Retinal pigment epithelial cell (primary cell): Measurements from ENCODE around the gene ZNF518A.
A peak's percentile ranks its signal among the peaks of the same experiment; 100 is the strongest.
"Not testable (repeated sequence)": the region's sequence is repeated elsewhere in the genome, so short reads cannot be mapped to it uniquely, and the experiment has no call there.

Source experiments
- DNase-seq: peaks from one replicate; pipeline ENCODE4 v3.0.0-alpha.2; 2010; ENCODE audit warnings: low read depth
- H3K4me3 ChIP-seq: 2 replicates; pipeline ENCODE4 v1.5.1; 2011; ENCODE audit warnings: mild to moderate bottlenecking, low read length, control low read depth, moderate library complexity
- TF ChIP-seq, protein P1 (sequence below): conservative IDR thresholded peaks from 2 replicates; pipeline ENCODE4 v1.5.1; 2011; ENCODE audit warnings: low read depth, low read length, control low read depth, inconsistent platforms

The ZNF518A gene

DNA sequence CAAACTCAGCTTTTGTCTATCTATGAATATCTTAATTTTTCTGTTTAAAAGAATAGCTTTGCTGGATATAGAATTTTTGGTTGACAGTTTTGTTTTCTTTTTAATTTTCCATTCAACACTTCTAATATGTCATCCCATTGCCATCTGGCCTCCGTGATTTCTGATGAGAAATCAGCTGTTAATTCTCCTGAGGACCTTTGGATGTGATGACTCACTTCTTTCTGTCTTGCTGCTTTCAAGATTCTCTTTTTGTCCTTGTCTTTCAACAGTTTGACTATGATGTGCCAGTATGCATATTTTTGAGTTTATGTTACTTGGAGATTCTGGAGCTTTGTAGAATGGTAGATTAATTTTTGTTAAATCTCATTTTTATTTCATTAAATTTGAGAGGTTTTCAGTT lies 38.4 kb downstream of the ZNF518A start:
- TF ChIP-seq, protein P1, sequence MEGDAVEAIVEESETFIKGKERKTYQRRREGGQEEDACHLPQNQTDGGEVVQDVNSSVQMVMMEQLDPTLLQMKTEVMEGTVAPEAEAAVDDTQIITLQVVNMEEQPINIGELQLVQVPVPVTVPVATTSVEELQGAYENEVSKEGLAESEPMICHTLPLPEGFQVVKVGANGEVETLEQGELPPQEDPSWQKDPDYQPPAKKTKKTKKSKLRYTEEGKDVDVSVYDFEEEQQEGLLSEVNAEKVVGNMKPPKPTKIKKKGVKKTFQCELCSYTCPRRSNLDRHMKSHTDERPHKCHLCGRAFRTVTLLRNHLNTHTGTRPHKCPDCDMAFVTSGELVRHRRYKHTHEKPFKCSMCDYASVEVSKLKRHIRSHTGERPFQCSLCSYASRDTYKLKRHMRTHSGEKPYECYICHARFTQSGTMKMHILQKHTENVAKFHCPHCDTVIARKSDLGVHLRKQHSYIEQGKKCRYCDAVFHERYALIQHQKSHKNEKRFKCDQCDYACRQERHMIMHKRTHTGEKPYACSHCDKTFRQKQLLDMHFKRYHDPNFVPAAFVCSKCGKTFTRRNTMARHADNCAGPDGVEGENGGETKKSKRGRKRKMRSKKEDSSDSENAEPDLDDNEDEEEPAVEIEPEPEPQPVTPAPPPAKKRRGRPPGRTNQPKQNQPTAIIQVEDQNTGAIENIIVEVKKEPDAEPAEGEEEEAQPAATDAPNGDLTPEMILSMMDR = no peak
- no peak overlapping the region for H3K4me3 ChIP-seq
- DNase-seq = no peak

DNA sequence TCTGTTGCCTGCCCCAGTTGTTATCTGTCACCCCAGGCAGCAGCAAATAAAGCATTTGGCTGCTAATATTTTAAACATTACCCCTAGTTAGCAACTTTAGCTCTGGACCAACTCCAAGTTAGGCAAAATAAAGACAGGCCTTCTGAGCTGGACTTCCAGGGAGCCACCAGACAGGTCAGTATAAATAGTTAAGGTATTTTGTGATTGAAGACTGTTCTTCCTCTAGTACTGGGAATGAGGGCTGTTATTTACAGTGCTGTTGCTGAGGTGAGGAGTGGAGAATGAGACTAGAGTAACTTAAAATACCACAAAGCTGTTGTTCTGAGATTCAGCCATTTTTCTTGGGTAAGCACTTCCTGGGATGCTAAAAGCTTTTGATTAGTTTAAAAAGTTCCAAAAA lies 40.1 kb downstream of the ZNF518A start:
- H3K4me3 ChIP-seq = no peak overlapping the region
- TF ChIP-seq, protein P1 = no peak
- DNase-seq = no peak

- H3K4me3 ChIP-seq = no peak overlapping the region
- no peak for DNase-seq
- TF ChIP-seq, protein P1 = no peak
Measured at GRCh38 chr10:96172666-96173065, 42.6 kb downstream of the ZNF518A start.

- H3K4me3 ChIP-seq = no peak overlapping the region
- TF ChIP-seq, protein P1 = no peak
- DNase-seq = no peak
Measured at GRCh38 chr10:96176985-96177384, 46.9 kb downstream of the ZNF518A start.

DNA sequence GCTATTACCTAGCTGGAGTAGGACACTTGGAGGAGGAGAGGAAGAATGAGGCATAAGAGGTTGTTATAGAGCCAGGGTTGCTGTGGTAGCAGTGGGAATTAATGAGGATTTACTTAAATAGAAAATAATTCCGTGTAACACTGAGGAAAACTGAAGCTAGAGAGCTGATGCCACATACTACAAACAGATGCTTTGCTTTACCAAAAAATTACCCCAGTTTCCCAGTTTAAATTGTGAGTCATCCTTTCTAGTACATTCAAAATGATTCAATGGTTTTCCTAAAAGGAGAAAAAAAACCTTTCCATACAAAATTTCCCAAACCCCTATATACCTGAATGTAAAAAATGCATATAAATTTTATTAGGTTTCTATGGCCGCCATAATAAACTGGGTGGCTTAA lies 58.3 kb downstream of the ZNF518A start:
- peak; percentile 2 for DNase-seq
- H3K4me3 ChIP-seq = no peak overlapping the region
- TF ChIP-seq, protein P1 = no peak

DNA sequence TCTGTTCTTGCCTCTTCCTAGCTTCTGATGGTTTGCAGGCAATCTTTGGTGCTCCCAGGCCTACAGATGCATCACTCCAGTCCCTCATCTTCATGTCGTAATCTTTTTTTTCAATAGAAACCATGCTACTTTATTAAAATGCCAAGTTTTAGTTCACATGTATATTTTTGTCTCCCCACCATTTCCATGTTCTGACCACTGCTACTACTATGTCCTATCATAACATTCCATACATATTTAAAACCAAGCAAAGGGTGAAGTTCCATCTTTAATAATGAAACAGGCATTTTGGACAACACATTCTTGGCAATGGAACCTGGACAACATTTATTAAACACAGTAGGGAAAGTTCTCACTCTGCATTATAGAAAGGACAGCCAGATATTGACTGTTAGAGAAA lies 58.8 kb downstream of the ZNF518A start:
- DNase-seq = no peak
- no peak overlapping the region for H3K4me3 ChIP-seq
- TF ChIP-seq, protein P1 = no peak

- H3K4me3 ChIP-seq, DNase-seq: not testable (repeated sequence)
Measured at GRCh38 chr10:96189505-96189904, 59.4 kb downstream of the ZNF518A start.

GRCh38 chr10:96201525-96201924 lies 71.4 kb downstream of the ZNF518A start:
- TF ChIP-seq, protein P1 = no peak
- no peak for DNase-seq
- H3K4me3 ChIP-seq = no peak overlapping the region
